VCaP (cell line): ENCODE measurements around the gene FATE1.

Experiments
- H3K27ac ChIP-seq: fragments of 450-650 bp; 2 replicates; pipeline ENCODE4 v1.5.1; 2017
- CTCF ChIP-seq: fragments of 450-650 bp; conservative IDR thresholded peaks from 2 replicates; pipeline ENCODE4 v1.5.1; 2017; ENCODE audit warnings: mild to moderate bottlenecking, moderate library complexity

FATE1 gene

GRCh38 chrX:151741606-151742005 is 25.8 kb downstream of the FATE1 start:
- no peak overlapping the region for H3K27ac ChIP-seq
- no peak for TF ChIP-seq CTCF

- no peak overlapping the region for H3K27ac ChIP-seq
- no peak for TF ChIP-seq CTCF
Observed at GRCh38 chrX:151742311-151742710, 26.5 kb downstream of the FATE1 start.

- no peak overlapping the region for H3K27ac ChIP-seq
- no peak for TF ChIP-seq CTCF
Observed at GRCh38 chrX:151743651-151744470, 28.0 kb downstream of the FATE1 start.

- H3K27ac ChIP-seq = no peak overlapping the region
- no peak for TF ChIP-seq CTCF
Observed at GRCh38 chrX:151745651-151746050, 29.8 kb downstream of the FATE1 start.

GRCh38 chrX:151746502-151746901 is 30.7 kb downstream of the FATE1 start:
- TF ChIP-seq CTCF = no peak
- H3K27ac ChIP-seq = no peak overlapping the region

GRCh38 chrX:151750511-151750910 is 34.7 kb downstream of the FATE1 start:
- TF ChIP-seq CTCF = no peak

GRCh38 chrX:151752847-151753246 is 37.0 kb downstream of the FATE1 start:
- H3K27ac ChIP-seq = no peak overlapping the region
- no peak for TF ChIP-seq CTCF

More at GRCh38 chrX:151750511-151750910, 34.7 kb downstream of the FATE1 start:
- no peak overlapping the region for H3K27ac ChIP-seq
